MM.1S (cell line): ENCODE results near the gene LPA.
"Not testable (repeated sequence)": the region's sequence is repeated elsewhere in the genome, so short reads cannot be mapped to it uniquely, and the experiment has no call there.

ENCODE experiments used
- CTCF ChIP-seq: fragments of 300-600 bp; sonication (generic); IDR thresholded peaks from 2 replicates; pipeline ENCODE4 v1.5.1; 2016; ENCODE audit warnings: antibody characterized with exemption, low read length, mixed read lengths
- EZH2 ChIP-seq: fragments of 300-600 bp; sonication (generic); optimal IDR thresholded peaks from 2 replicates; pipeline ENCODE3; 2017; ENCODE audit warnings: low read depth, mild to moderate bottlenecking, antibody characterized with exemption, low read length, mixed read lengths
- EZH2phosphoT487 ChIP-seq: fragments of 300-600 bp; sonication (generic); IDR thresholded peaks from 2 replicates; pipeline ENCODE4 v1.6.1; 2018; ENCODE audit warnings: antibody characterized with exemption, low read length

- not testable (repeated sequence) for TF ChIP-seq EZH2, CTCF, EZH2phosphoT487
Measured at GRCh38 chr6:160695025-160695424, 30.9 kb upstream of the LPA start.
